Measurements from ENCODE around the gene GPHA2. TPM values are rescaled to one million over a fixed set of nuclear protein-coding genes. Genes with fewer than 3 reads are reported as not detected.

GPHA2 gene
- polyA plus RNA-seq, 1 of the 3 experiments (the other 2 are of a cell fraction) = not detected

GRCh38 chr11:64947208-64947814, 11.6 kb upstream of the GPHA2 start:
- no peaks in the 10 kb centered on the region for H3K4me1 ChIP-seq (ENCODE audit: control insufficient read depth in 1 of 2, insufficient read depth in 2 of 2, low read depth in 1 of 2, low read length in 1 of 2)
- H3K9ac ChIP-seq = no peak overlapping the region
- H3K27ac ChIP-seq (ENCODE audit: low read depth in 2 of 2, low read length in 1 of 2) = no peak overlapping the region
- no peak overlapping the region for H2AFZ ChIP-seq (ENCODE audit: low read depth)
- H3K36me3 ChIP-seq (replicated peaks in 1 of 2; ENCODE audit: control insufficient read depth in 1 of 2, insufficient read depth in 2 of 2, low read length in 1 of 2) = no peaks in the 10 kb centered on the region
- no peaks in the 10 kb centered on the region for H3F3A ChIP-seq (replicated peaks; ENCODE audit: insufficient read depth)
- no peak overlapping the region for H3K4me2 ChIP-seq
- no peaks in the 10 kb centered on the region for H3K9me3 ChIP-seq
- no peaks in the 10 kb centered on the region for H4K20me1 ChIP-seq (ENCODE audit: insufficient read depth)
- ChIA-PET CTCF (interaction anchor here (1.1 to 1.2 kb wide), 2 partner anchors 23 to 59 kb away, joined by 3 to 4 read pairs; no protein-coding TSS in a partner anchor), POLR2A (interaction anchor here (0.6 to 0.7 kb wide), 2 partner anchors 56 to 86 kb away, joined by 3 to 4 read pairs; no protein-coding TSS in a partner anchor)
- no peak overlapping the region for H3K4me3 ChIP-seq (ENCODE audit: low read depth in 2 of 2, low read length in 1 of 2)
- WGBS (ENCODE audit: low lambda C conversion rate) = 64% methylated on average over 5 of the region's 5 CpGs
- no peak for TF ChIP-seq IRF3 (IDR thresholded peaks at IDR 0.05; ENCODE audit: low read depth, low read length)
- TF ChIP-seq USF1 (IDR thresholded peaks at IDR 0.05; ENCODE audit: borderline replicate concordance, low read depth) = no peak
- TF ChIP-seq NRF1 (IDR thresholded peaks at IDR 0.05; ENCODE audit: low read depth, low read length) = no peak
- no peak for TF ChIP-seq RFX5 (IDR thresholded peaks at IDR 0.05; ENCODE audit: low read length)
- TF ChIP-seq POLR2AphosphoS5 (IDR thresholded peaks at IDR 0.05; ENCODE audit: low read depth, low read length) = no peak
- TF ChIP-seq TAF1 (IDR thresholded peaks at IDR 0.05; ENCODE audit: borderline replicate concordance, low read depth, low read length) = no peak
- no peak for TF ChIP-seq RXRA (IDR thresholded peaks at IDR 0.05; ENCODE audit: borderline replicate concordance, low read depth)
- TF ChIP-seq REST (IDR thresholded peaks at IDR 0.05; ENCODE audit: low read depth, low read length) = no peak
- TF ChIP-seq ZBTB33 (IDR thresholded peaks at IDR 0.05; ENCODE audit: borderline replicate concordance, low read depth) = no peak
- TF ChIP-seq SIN3A (IDR thresholded peaks at IDR 0.05; ENCODE audit: borderline replicate concordance, low read depth, low read length) = no peak
- DNase-seq = no peak
- H3K27me3 ChIP-seq (ENCODE audit: insufficient read depth) = peaks cover 6% of the 10 kb centered on the region
- H3K79me2 ChIP-seq (ENCODE audit: insufficient read depth) = no peaks in the 10 kb centered on the region
- H3K9me2 ChIP-seq = no peaks in the 10 kb centered on the region
